ENCODE measurements around the gene GZF1.

GZF1 gene

GRCh38 chr20:23336476-23336875 lies 25.5 kb upstream of the GZF1 start:
- Histone ChIP-seq H3K4me1 (ENCODE audit: control insufficient read depth in 1 of 2, insufficient read depth in 1 of 2, low read depth in 1 of 2, low read length in 1 of 2) (no peaks in the 10 kb centered on the region), H3K36me3 (no peaks in the 10 kb centered on the region), H3K27ac (no peak overlapping the region), H3K27me3 (no peaks in the 10 kb centered on the region), H3K4me3 (ENCODE audit: low read depth in 1 of 2, low read length in 1 of 2) (no peak overlapping the region), H3K9me3 (no peaks in the 10 kb centered on the region)
- TF ChIP-seq CTCF (IDR thresholded peaks at IDR 0.05), result no peak

- no peak overlapping the region for H3K27ac ChIP-seq
- H3K27me3 ChIP-seq, result no peaks in the 10 kb centered on the region
- no peak for TF ChIP-seq CTCF (IDR thresholded peaks at IDR 0.05)
- H3K9me3 ChIP-seq, result no peaks in the 10 kb centered on the region
- H3K4me1 ChIP-seq (ENCODE audit: control insufficient read depth in 1 of 2, insufficient read depth in 1 of 2, low read depth in 1 of 2, low read length in 1 of 2), result no peaks in the 10 kb centered on the region
- H3K36me3 ChIP-seq, result no peaks in the 10 kb centered on the region
- no peak overlapping the region for H3K4me3 ChIP-seq (ENCODE audit: low read depth in 1 of 2, low read length in 1 of 2)
These were observed 24.7 kb upstream of the GZF1 start for GRCh38 chr20:23337312-23337711.

- H3K36me3 ChIP-seq, result no peaks in the 10 kb centered on the region
- no peak for TF ChIP-seq CTCF (IDR thresholded peaks at IDR 0.05)
- no peak overlapping the region for H3K27ac ChIP-seq
- no peaks in the 10 kb centered on the region for H3K4me1 ChIP-seq (ENCODE audit: control insufficient read depth in 1 of 2, insufficient read depth in 1 of 2, low read depth in 1 of 2, low read length in 1 of 2)
- no peaks in the 10 kb centered on the region for H3K9me3 ChIP-seq
- no peak overlapping the region for H3K4me3 ChIP-seq (ENCODE audit: low read depth in 1 of 2, low read length in 1 of 2)
- H3K27me3 ChIP-seq, result no peaks in the 10 kb centered on the region
These were observed 22.0 kb upstream of the GZF1 start for GRCh38 chr20:23339986-23340385.

GRCh38 chr20:23340524-23340923 lies 21.5 kb upstream of the GZF1 start:
- H3K36me3 ChIP-seq, result no peaks in the 10 kb centered on the region
- no peak overlapping the region for H3K27ac ChIP-seq
- H3K4me1 ChIP-seq (ENCODE audit: control insufficient read depth in 1 of 2, insufficient read depth in 1 of 2, low read depth in 1 of 2, low read length in 1 of 2), result no peaks in the 10 kb centered on the region
- no peak overlapping the region for H3K4me3 ChIP-seq (ENCODE audit: low read depth in 1 of 2, low read length in 1 of 2)
- no peak for TF ChIP-seq CTCF (IDR thresholded peaks at IDR 0.05)
- no peaks in the 10 kb centered on the region for H3K9me3 ChIP-seq
- H3K27me3 ChIP-seq, result no peaks in the 10 kb centered on the region

- no peaks in the 10 kb centered on the region for H3K36me3 ChIP-seq
- no peak overlapping the region for H3K27ac ChIP-seq
- H3K4me1 ChIP-seq (ENCODE audit: control insufficient read depth in 1 of 2, insufficient read depth in 1 of 2, low read depth in 1 of 2, low read length in 1 of 2), result no peaks in the 10 kb centered on the region
- TF ChIP-seq CTCF (IDR thresholded peaks at IDR 0.05), result no peak
- no peak overlapping the region for H3K4me3 ChIP-seq (ENCODE audit: low read depth in 1 of 2, low read length in 1 of 2)
- no peaks in the 10 kb centered on the region for H3K27me3 ChIP-seq
- H3K9me3 ChIP-seq, result no peaks in the 10 kb centered on the region
These were observed 20.9 kb upstream of the GZF1 start for GRCh38 chr20:23341073-23341472.

- Histone ChIP-seq H3K4me1 (ENCODE audit: control insufficient read depth in 1 of 2, insufficient read depth in 1 of 2, low read depth in 1 of 2, low read length in 1 of 2) (no peaks in the 10 kb centered on the region), H3K27ac (no peak overlapping the region), H3K27me3 (no peaks in the 10 kb centered on the region), H3K36me3 (no peaks in the 10 kb centered on the region), H3K4me3 (ENCODE audit: low read depth in 1 of 2, low read length in 1 of 2) (no peak overlapping the region), H3K9me3 (no peaks in the 10 kb centered on the region)
- TF ChIP-seq CTCF (IDR thresholded peaks at IDR 0.05), result no peak
These were observed 18.4 kb upstream of the GZF1 start for GRCh38 chr20:23343590-23343989.
